Left renal cortex interstitium (tissue), 4 donors: ENCODE data around the gene PNLIPRP3. TPM values are rescaled to one million over a fixed set of nuclear protein-coding genes. Genes with fewer than 3 reads are reported as not detected.

Source experiments
- DNase-seq, 4 donors: peaks; one replicate each; pipeline ENCODE4 v3.0.0-alpha.2; 2013; ENCODE audit warnings: low read depth in 4 of 4, low spot score in 2 of 4, missing footprints in 1 of 4
- polyA plus RNA-seq, 4 donors: library from polyadenylated mRNA; unstranded; fragments of 120-200 nt; gene quantifications; one replicate each; pipeline ENCODE4 v1.2.1, GENCODE V29; 2013; ENCODE audit not compliant: insufficient read length in 4 of 4

PNLIPRP3 gene
- polyA plus RNA-seq, 4 donors = not detected

DNA sequence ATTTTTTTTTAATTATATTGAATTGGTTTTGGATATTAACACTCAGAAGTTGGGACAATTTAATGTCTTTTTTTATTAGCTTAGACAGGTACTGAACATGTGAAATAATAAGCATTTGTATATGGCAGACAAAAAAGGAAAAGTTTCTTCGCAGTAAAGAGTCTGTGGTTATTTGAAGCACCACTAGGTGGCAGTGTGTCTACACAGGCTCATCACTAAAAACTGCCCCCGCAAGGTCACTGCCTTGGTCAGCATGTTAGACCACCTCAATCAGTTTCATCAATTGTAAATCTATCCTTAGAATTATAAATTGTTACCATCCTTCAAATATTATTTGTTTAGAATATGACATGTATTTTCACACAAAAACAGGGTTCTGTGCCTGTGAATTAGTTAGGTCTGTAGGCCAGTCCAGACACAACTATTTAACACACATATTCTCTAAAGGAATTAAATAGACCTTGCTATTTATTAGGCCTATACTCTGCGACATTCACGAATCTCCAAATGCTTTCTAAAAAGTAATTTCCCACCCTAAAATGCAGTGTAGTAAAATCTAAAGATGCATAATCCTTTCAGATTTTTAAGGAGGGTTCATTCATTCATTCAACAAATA is 17.0 kb downstream of the PNLIPRP3 start:
- peak in 2 of 4 donors; percentile 4 to 6 for DNase-seq

DNA sequence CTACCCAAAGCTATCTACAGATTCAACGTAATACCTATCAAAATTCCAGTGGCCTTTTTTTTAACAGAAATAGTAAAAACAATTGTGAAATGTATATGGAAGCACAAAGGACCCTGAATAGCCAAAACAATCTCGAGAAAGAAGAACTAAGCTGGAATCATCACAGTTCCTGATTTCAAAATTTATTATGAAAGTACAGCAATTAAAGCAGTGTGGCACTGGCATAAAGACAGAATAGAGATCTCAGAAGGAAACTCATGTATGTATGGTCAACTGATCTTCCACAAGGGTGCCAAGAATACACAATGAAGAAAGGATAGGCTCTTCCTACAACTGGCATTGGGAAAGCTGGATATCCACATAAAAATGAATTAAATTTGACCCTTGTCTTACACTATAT is 23.2 kb downstream of the PNLIPRP3 start:
- no peak for DNase-seq

DNA sequence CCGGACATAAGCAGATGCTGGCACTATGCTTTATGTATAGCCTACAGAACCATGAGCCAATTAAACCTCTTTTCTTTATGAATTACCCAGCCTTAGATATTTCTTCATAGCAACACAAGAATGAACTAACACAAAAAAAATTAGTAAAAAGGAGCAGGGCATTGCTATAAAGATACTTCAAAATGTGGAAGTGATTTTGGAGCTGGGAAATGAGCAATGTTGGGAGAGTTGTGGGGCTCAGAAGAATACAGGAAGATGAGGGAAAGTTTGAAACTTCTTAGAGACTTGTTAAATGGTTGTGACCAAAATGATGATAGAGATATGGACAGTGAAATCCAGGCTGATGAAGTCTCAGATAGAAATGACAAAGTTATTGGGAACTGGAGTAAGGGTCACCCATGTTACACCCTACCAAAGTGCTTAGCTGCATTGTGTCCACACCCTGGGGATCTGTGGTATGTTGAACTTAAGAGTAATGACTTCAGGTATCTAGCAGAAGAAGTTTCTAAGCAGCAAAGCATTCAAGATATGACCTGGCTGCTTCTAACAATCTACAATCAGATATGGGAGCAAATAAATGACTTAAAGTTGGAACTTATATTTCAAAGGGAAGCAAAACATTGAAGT is 24.2 kb downstream of the PNLIPRP3 start:
- DNase-seq = no peak

DNA sequence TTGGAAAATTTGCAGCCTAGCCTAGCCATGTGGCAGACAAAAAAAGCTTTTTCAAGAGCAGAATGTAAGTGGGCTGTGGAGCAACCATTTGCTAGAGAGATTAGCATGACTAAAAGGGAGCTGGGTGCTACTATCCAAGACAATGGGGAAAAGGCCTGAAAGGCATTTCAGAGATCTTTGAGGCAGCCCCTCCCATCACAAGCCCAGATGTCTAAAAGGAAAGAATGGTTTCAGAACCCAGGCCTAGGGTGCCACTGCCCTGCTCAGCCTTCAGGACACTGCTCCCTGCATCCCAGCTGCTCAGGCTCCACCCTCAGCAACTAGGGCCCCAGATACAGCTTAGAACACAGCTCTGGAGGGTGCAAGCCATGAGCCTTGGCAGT is 24.7 kb downstream of the PNLIPRP3 start:
- no peak for DNase-seq

DNA sequence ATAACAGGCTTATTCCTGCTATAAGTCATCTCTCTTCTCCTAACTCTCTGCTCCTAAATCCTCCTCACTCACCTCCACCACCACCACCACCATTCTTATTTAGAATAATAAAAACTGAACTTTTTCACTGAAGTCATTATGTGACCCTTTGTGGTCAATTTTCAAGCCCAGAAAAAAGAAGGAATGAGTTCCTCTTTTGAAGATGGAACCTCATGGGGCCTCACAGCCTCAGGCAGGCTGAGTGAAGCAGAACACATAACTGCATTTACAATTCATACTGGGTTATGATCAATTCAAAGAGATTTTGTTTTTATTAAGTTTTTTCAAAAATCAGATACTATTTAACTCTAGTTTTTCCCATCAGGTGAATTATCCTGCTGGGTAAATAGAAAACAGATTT is 29.8 kb downstream of the PNLIPRP3 start:
- no peak for DNase-seq

DNA sequence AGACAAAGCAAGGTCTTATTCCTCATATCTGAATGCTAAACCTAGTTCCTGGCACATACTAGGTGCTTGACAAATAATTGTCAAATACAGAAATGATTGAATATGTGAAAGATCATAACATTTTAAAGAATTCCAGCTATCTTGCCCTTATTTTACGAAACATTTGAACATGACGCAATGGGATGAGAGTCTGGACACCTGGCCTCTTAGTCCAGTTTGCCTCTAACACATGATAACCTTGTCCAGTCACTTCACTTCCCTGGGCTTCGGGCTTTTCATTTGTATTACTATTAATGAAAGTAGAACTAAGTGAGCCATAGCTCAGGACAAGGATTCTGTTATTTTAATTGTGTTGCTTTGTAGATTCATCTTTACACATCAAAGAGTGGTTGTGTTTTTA is 32.6 kb downstream of the PNLIPRP3 start:
- DNase-seq = no peak

DNA sequence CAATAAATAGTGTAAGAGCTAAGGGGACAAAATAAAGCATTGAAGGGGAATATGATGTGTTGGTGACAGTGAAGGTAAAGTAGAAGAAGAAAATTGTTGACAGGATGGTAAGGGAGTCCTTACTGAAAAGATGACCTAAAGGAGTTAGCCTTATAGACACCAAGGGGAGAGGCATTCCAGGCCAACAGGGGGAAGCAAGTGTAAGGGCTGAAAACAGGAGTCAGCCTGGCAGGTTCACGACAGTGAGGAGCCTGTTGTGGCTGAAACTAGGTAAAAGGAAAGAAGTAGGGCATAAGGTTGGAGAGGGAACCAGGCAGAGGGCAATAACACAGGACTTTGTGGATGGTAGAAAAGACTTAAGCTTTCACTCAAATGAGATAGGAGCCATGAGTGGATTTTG is 34.0 kb downstream of the PNLIPRP3 start:
- DNase-seq = no peak

DNA sequence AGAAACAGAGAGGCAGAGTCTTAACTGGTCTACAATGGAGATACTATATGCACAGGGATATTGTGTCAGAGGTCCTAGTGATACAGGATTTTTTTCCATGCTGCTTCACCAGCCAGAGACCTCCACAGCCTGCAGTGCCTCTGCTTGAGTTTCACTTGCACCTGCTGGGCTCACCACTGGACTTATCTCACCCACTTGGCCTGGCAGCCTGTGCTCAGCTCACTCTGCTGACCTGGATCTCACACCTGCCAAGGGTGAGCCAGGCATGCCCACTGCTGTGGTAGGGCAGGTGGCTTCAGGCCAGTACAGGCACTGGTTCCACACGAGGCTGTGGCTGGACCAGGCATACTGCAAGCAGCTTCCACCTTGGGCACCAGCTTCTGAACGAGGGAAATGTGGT is 36.6 kb downstream of the PNLIPRP3 start:
- no peak for DNase-seq

DNA sequence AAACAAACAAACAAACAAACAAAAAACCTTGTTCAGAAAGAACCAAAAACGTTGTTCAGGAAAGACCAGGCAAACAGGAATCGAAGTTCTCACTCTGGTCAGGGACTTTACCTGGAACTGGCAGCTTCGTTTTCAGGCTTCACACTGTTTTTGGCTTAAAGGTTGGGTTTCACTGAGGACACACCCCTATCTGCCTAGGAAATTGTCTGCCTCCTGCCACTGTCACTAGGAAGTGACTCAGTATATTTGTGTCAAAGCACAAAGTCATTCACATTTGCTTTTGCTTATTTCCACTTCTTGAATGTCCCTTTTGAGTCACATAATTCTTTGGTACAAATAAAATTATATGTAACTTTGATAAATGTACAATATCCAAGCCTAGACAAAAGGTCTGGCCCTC is 37.9 kb downstream of the PNLIPRP3 start:
- no peak for DNase-seq

DNA sequence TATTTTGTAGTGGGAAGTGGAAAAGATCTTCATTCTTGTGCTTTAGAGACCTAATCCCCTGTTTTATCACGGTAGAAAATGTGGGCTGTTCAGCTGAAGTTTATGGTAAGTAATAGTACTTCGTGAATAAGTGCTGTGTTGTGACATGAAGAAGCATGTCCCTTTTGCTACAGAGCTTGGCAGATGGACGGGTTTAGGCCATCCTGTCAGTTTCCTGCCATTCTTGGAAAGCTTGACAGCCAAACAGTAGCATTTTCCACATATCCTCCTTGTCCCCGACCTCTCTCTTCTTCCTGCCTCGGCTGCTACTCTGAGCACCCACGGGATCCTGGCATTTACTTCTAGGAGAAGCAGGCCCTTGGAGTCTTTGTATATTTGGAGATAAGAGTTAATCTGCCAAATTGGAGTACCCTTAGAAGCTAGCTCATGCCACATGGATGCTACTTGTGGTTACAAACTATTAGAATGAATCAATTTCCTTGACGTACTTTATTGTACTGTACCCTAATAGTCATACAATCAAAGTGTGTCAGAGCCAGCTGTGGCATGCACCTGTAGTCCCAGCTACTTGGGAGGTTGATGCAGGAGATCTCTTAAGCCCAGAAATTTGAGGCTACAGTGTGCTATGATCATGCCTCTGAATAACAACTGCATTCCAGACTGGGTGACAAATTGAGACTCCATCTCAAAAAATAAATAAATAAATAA is 39.2 kb downstream of the PNLIPRP3 start:
- no peak for DNase-seq

GRCh38 chr10:116469437-116469836 is 41.8 kb downstream of the PNLIPRP3 start:
- no peak for DNase-seq

DNA sequence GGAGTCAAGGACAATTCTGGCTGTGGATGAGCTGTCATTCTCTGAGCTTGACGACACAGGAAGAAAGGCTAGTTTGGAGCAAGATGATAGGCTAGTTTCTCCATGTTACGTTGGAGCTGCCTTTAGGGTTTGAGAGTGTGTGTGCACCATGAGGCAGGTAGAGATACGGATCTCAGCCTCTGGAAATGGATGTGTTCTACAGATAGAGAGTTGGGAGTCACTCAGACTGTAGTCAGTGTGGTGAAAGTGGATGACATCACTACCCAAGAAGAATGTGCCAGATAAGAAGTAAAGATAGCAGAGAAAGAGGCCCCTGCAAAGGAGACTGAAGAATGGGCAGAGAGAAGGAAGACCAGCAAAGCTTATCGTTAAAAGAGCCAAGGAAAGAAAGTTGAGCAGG is 42.4 kb downstream of the PNLIPRP3 start:
- no peak for DNase-seq

GRCh38 chr10:116470768-116471415 is 43.2 kb downstream of the PNLIPRP3 start:
- DNase-seq = no peak

DNA sequence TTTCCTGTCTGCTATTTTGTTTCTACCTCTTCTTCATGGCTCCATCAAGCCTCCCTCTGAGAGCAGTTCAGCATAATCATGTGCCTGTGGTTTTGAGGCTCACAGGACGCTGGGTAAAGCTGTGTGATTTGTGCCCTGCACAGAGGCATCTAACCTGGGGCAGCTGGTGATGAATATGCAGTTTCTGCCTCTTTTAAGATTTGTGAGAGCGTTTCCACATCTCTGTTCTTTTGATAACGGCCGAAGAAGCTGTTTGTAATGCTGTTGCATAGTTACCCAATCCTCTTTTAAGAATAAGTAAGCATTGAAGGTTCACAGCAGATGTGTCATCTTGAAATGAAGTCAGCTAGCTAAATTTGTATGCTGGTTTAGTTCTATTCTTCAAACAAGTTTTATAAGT is 45.2 kb downstream of the PNLIPRP3 start:
- no peak for DNase-seq

DNA sequence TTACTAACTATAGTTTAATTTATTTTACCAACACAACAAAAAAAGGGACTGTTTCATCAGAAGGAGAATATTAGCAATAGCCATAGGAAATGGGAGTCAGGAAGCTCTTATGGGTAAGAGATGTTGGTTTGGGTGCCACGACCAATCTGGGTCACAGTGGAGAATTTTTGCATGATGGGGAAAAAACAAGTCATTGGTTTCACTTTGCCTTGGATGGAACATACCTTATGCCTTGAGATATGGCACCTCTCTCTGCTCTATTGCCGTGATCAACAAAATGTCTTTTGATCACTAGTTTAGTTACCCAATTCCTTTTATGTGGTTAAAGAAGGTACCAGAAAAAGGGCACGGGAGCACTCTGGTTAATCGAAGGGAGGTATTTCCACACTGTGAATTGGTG is 48.2 kb downstream of the PNLIPRP3 start:
- DNase-seq = no peak

- DNase-seq = no peak
Observed at GRCh38 chr10:116476461-116476860, 48.8 kb downstream of the PNLIPRP3 start.

- no peak for DNase-seq
Observed at GRCh38 chr10:116477986-116478664, 50.5 kb downstream of the PNLIPRP3 start.

DNA sequence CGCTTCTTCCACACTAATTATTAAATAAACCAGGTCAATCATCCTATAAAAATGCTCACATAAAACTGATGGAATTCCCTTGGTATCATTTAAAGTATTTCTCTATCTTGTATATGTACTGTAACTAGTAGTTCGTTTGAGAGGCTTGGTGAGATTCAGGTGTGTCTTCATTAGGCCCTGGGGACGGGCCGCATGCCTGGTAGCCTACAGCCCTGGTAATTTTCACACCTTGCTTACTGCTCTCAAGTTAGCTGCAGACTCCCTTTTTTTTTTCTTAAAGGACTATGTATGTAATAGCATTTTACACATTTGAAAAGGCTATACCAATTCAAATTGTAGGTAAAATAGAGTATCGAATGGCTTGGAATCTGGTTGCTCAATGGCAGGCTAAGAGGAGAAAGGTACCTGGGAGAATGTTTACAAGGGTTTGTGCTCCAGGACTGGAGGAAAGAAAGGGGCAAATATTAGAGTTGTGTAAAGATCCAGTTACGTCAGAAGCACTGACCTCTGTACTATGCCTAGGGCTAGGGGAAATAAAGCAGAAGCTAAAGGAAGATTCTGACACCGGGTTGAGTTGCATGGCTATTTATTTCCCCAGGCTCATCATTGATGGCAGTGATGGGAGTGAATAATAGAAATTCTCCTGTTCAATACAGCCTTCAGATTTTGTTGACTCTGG is 59.3 kb downstream of the PNLIPRP3 start:
- no peak for DNase-seq

- no peak for DNase-seq
Observed at GRCh38 chr10:116487522-116488430, 60.1 kb downstream of the PNLIPRP3 start.
